ENCODE data around the gene HPS4. TPM values are rescaled to one million over a fixed set of nuclear protein-coding genes. Genes with fewer than 3 reads are reported as not detected.

HPS4 gene
- total and polyA plus RNA-seq, 4 donors = 5.4 to 26.2 (median 12.6) TPM

DNA sequence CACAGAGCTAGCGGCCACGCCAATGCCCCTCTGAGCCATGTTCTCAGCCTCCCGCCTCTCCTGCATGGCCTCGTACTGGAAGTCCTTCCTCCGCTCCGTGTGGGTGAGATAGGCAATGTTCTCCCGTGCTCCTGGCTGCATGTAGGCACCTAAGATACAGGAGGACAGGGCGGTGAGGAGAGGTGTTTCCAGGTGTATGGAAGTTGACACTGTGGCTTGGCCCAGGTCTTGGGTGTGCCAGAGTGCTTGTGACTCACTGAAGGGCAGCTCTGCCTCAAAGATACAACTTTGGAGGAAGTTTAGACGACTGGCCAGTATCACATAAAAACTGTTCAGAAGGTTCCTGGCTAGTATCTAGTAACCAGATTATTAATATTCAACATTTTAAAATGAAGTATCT lies 8.6 kb upstream of the HPS4 start:
- no peaks in the 10 kb centered on the region for H3K9me3 ChIP-seq (ENCODE audit: control insufficient read depth in 4 of 4, low read length in 3 of 4)
- DNase-seq (ENCODE audit: low spot score) = no peak

DNA sequence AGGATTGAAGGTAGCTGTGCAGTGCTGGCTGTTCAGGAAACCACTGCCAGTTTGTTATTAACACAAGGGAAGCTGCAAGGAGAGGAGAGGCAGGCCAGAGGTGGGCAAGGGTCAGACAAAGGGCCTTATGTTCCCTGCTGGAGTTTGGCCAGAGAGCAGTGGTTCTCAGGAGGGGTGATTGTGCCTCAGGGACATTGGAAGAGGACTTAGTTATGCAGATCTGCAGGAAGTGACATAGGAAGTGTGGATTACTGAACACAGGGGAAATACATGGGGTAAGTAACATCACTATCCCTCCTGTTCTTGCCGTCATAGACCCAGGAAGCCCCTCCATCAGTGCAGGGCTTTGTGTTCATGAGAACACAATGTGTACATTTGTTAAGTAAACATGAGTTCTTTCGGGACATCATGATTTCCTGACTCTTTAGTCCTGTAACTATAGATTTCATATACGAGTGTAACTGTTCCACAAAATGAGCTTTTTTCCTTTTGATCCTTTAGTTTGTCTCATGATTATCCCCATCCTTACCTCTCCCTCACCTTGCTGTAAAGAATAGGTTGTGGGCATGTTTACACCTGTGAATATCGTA lies 6.0 kb upstream of the HPS4 start:
- no peaks in the 10 kb centered on the region for H3K27me3 ChIP-seq (ENCODE audit: control insufficient read depth in 4 of 4, insufficient read depth in 4 of 4, low read length in 3 of 4)
- H3K36me3 ChIP-seq (ENCODE audit: control insufficient read depth in 4 of 4, insufficient read depth in 3 of 4, low read depth in 1 of 4, low read length in 3 of 4) = peaks cover 8 to 59% (median 57%) of the 10 kb centered on the region in 4 donors
- DNase-seq (ENCODE audit: low spot score) = no peak
- WGBS = 82% methylated on average over 4 of the region's 4 CpGs
- peaks cover 0 to 12% (median 8%) of the 10 kb centered on the region in 4 donors for H3K4me1 ChIP-seq (ENCODE audit: control insufficient read depth in 4 of 4, insufficient read depth in 4 of 4, low read length in 3 of 4)
- no peak overlapping the region for H3K27ac ChIP-seq (ENCODE audit: low read depth in 1 of 2, low read length in 2 of 2)
- no peak overlapping the region for H3K9ac ChIP-seq (ENCODE audit: low read depth in 1 of 2, low read length in 2 of 2)
- no peak overlapping the region for H3K4me3 ChIP-seq (ENCODE audit: low read depth in 1 of 3, low read length in 3 of 3)
- H3K9me3 ChIP-seq (ENCODE audit: control insufficient read depth in 4 of 4, low read length in 3 of 4) = no peaks in the 10 kb centered on the region
- TF ChIP-seq, protein P1, sequence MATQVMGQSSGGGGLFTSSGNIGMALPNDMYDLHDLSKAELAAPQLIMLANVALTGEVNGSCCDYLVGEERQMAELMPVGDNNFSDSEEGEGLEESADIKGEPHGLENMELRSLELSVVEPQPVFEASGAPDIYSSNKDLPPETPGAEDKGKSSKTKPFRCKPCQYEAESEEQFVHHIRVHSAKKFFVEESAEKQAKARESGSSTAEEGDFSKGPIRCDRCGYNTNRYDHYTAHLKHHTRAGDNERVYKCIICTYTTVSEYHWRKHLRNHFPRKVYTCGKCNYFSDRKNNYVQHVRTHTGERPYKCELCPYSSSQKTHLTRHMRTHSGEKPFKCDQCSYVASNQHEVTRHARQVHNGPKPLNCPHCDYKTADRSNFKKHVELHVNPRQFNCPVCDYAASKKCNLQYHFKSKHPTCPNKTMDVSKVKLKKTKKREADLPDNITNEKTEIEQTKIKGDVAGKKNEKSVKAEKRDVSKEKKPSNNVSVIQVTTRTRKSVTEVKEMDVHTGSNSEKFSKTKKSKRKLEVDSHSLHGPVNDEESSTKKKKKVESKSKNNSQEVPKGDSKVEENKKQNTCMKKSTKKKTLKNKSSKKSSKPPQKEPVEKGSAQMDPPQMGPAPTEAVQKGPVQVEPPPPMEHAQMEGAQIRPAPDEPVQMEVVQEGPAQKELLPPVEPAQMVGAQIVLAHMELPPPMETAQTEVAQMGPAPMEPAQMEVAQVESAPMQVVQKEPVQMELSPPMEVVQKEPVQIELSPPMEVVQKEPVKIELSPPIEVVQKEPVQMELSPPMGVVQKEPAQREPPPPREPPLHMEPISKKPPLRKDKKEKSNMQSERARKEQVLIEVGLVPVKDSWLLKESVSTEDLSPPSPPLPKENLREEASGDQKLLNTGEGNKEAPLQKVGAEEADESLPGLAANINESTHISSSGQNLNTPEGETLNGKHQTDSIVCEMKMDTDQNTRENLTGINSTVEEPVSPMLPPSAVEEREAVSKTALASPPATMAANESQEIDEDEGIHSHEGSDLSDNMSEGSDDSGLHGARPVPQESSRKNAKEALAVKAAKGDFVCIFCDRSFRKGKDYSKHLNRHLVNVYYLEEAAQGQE (IDR thresholded peaks at IDR 0.05) = no peak
- TF ChIP-seq, protein P2, sequence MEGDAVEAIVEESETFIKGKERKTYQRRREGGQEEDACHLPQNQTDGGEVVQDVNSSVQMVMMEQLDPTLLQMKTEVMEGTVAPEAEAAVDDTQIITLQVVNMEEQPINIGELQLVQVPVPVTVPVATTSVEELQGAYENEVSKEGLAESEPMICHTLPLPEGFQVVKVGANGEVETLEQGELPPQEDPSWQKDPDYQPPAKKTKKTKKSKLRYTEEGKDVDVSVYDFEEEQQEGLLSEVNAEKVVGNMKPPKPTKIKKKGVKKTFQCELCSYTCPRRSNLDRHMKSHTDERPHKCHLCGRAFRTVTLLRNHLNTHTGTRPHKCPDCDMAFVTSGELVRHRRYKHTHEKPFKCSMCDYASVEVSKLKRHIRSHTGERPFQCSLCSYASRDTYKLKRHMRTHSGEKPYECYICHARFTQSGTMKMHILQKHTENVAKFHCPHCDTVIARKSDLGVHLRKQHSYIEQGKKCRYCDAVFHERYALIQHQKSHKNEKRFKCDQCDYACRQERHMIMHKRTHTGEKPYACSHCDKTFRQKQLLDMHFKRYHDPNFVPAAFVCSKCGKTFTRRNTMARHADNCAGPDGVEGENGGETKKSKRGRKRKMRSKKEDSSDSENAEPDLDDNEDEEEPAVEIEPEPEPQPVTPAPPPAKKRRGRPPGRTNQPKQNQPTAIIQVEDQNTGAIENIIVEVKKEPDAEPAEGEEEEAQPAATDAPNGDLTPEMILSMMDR (IDR thresholded peaks at IDR 0.05; ENCODE audit: low read depth, low read length, missing input control) = no peak
- TF ChIP-seq MAX (IDR thresholded peaks at IDR 0.05) = no peak
- no peak for TF ChIP-seq SP1 (IDR thresholded peaks at IDR 0.05)
- TF ChIP-seq, protein P3, sequence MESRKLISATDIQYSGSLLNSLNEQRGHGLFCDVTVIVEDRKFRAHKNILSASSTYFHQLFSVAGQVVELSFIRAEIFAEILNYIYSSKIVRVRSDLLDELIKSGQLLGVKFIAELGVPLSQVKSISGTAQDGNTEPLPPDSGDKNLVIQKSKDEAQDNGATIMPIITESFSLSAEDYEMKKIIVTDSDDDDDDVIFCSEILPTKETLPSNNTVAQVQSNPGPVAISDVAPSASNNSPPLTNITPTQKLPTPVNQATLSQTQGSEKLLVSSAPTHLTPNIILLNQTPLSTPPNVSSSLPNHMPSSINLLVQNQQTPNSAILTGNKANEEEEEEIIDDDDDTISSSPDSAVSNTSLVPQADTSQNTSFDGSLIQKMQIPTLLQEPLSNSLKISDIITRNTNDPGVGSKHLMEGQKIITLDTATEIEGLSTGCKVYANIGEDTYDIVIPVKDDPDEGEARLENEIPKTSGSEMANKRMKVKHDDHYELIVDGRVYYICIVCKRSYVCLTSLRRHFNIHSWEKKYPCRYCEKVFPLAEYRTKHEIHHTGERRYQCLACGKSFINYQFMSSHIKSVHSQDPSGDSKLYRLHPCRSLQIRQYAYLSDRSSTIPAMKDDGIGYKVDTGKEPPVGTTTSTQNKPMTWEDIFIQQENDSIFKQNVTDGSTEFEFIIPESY (IDR thresholded peaks at IDR 0.05) = no peak
- TF ChIP-seq JUND (IDR thresholded peaks at IDR 0.05) = no peak
- TF ChIP-seq HNF4A (conservative IDR thresholded peaks at IDR 0.05) = no peak
- TF ChIP-seq ATF3 (IDR thresholded peaks at IDR 0.05) = no peak
- TF ChIP-seq EGR1 (IDR thresholded peaks at IDR 0.05; ENCODE audit: low read depth in 2 of 2) = no peak
- no peak for TF ChIP-seq YY1 (IDR thresholded peaks at IDR 0.05)
- no peak for TF ChIP-seq HNF4G (IDR thresholded peaks at IDR 0.05)
- no peak for TF ChIP-seq RXRA (IDR thresholded peaks at IDR 0.05)
- no peak for TF ChIP-seq RAD21 (IDR thresholded peaks at IDR 0.05)

More for the DNA sequence above, 8.6 kb upstream of the HPS4 start:
- WGBS = 94% methylated on average over 9 of the region's 9 CpGs
- no peaks in the 10 kb centered on the region for H3K4me1 ChIP-seq (ENCODE audit: control insufficient read depth in 4 of 4, insufficient read depth in 4 of 4, low read length in 3 of 4)
- H3K4me3 ChIP-seq (ENCODE audit: low read depth in 1 of 3, low read length in 3 of 3) = no peak overlapping the region
- H3K9ac ChIP-seq (ENCODE audit: low read depth in 1 of 2, low read length in 2 of 2) = no peak overlapping the region
- H3K27me3 ChIP-seq (ENCODE audit: control insufficient read depth in 4 of 4, insufficient read depth in 4 of 4, low read length in 3 of 4) = no peaks in the 10 kb centered on the region
- H3K27ac ChIP-seq (ENCODE audit: low read depth in 1 of 2, low read length in 2 of 2) = no peak overlapping the region
- H3K36me3 ChIP-seq (ENCODE audit: control insufficient read depth in 4 of 4, insufficient read depth in 3 of 4, low read depth in 1 of 4, low read length in 3 of 4) = peaks cover 20 to 83% (median 78%) of the 10 kb centered on the region in 4 donors
- TF ChIP-seq, protein P2 (IDR thresholded peaks at IDR 0.05; ENCODE audit: low read depth, low read length, missing input control) = no peak
- TF ChIP-seq ATF3 (IDR thresholded peaks at IDR 0.05) (no peak), RAD21 (IDR thresholded peaks at IDR 0.05) (no peak), GABPA (IDR thresholded peaks at IDR 0.05 in 1 of 2, conservative IDR thresholded peaks at IDR 0.05 in 1 of 2) (no peak), EGR1 (IDR thresholded peaks at IDR 0.05; ENCODE audit: low read depth in 2 of 2) (no peak), HNF4A (conservative IDR thresholded peaks at IDR 0.05) (no peak), YY1 (IDR thresholded peaks at IDR 0.05) (no peak)
- TF ChIP-seq, protein P3 (IDR thresholded peaks at IDR 0.05) = no peak
